Measurements from ENCODE around the gene KIAA1143.
A peak's percentile ranks its signal among the peaks of the same experiment; 100 is the strongest.

KIAA1143 gene

GRCh38 chr3:44722103-44722401 is 39.4 kb downstream of the KIAA1143 start:
- DNase-seq (ENCODE audit: extremely low read depth, low read depth): no peak
- TF ChIP-seq CTCF (IDR thresholded peaks at IDR 0.05; ENCODE audit: low read depth, low read length): no peak

- DNase-seq (ENCODE audit: extremely low read depth, low read depth): no peak
- no peak for TF ChIP-seq CTCF (IDR thresholded peaks at IDR 0.05; ENCODE audit: low read depth, low read length)
Observed at GRCh38 chr3:44721231-44722102, 40.0 kb downstream of the KIAA1143 start.

- TF ChIP-seq CTCF (IDR thresholded peaks at IDR 0.05; ENCODE audit: low read depth, low read length): peak; percentile 25
- peak; percentile 54 for DNase-seq (ENCODE audit: extremely low read depth, low read depth)
Observed at GRCh38 chr3:44712455-44713075, 48.9 kb downstream of the KIAA1143 start, which contains the start of gene ZNF502. ZNF502 (plus strand) TSS chr3:44712660; CDS start chr3:44720262, 7,602 bp downstream.
